ENCODE data around the gene STN1. TPM values are rescaled to one million over a fixed set of nuclear protein-coding genes. Genes with fewer than 3 reads are reported as not detected.

STN1 gene
- total and polyA plus RNA-seq, 2 donors (not counting 1 experiment from before 2014, with no cell fraction given) = 21.7 to 36.5 TPM

- Histone ChIP-seq H2AFZ (ENCODE audit: low read length) (no peak overlapping the region), H3K4me1 (ENCODE audit: control insufficient read depth, extremely low read depth, insufficient read depth, low read length) (peaks cover 9% of the 10 kb centered on the region), H3K36me3 (ENCODE audit: control insufficient read depth, insufficient read depth, low read length) (no peaks in the 10 kb centered on the region), H3K27me3 (ENCODE audit: control insufficient read depth, insufficient read depth, low read length) (no peaks in the 10 kb centered on the region), H3K79me2 (ENCODE audit: control insufficient read depth, insufficient read depth, low read length) (peaks cover 8% of the 10 kb centered on the region), H3K9ac (ENCODE audit: insufficient read depth, low read length) (no peak overlapping the region), H3K9me3 (ENCODE audit: control insufficient read depth, insufficient read depth, low read depth, low read length) (no peaks in the 10 kb centered on the region), H3K27ac (ENCODE audit: insufficient read depth, low read length) (no peak overlapping the region), H4K20me1 (ENCODE audit: control insufficient read depth, extremely low read depth, insufficient read depth, low read length) (no peaks in the 10 kb centered on the region), H3K4me3 (replicated peaks in 1 of 4; ENCODE audit: control extremely low read depth in 1 of 4, insufficient read depth in 1 of 4, low read depth in 3 of 4, low read length in 4 of 4) (no peak overlapping the region), H3K4me2 (ENCODE audit: extremely low read depth, insufficient read depth, low read length) (no peak overlapping the region)
- no peak for DNase-seq (ENCODE audit: low read depth in 2 of 2)
- no peak for TF ChIP-seq EZH2 (IDR thresholded peaks at IDR 0.05; ENCODE audit: low read length, missing control alignments)
Measured at GRCh38 chr10:103834436-103835095, 83.4 kb downstream of the STN1 start.

GRCh38 chr10:103833731-103834365 is 84.1 kb downstream of the STN1 start:
- H3K27ac ChIP-seq (ENCODE audit: insufficient read depth, low read length) = no peak overlapping the region
- no peaks in the 10 kb centered on the region for H3K27me3 ChIP-seq (ENCODE audit: control insufficient read depth, insufficient read depth, low read length)
- no peak overlapping the region for H3K4me2 ChIP-seq (ENCODE audit: extremely low read depth, insufficient read depth, low read length)
- no peak overlapping the region for H3K9ac ChIP-seq (ENCODE audit: insufficient read depth, low read length)
- no peaks in the 10 kb centered on the region for H3K9me3 ChIP-seq (ENCODE audit: control insufficient read depth, insufficient read depth, low read depth, low read length)
- no peak overlapping the region for H3K4me3 ChIP-seq (replicated peaks in 1 of 4; ENCODE audit: control extremely low read depth in 1 of 4, insufficient read depth in 1 of 4, low read depth in 3 of 4, low read length in 4 of 4)
- TF ChIP-seq CTCF (conservative IDR thresholded peaks at IDR 0.05 in 1 of 2, IDR thresholded peaks at IDR 0.05 in 1 of 2; ENCODE audit: low read depth in 1 of 2, low read length in 2 of 2) (no peak), EZH2 (IDR thresholded peaks at IDR 0.05; ENCODE audit: low read length, missing control alignments) (no peak)
- H3K79me2 ChIP-seq (ENCODE audit: control insufficient read depth, insufficient read depth, low read length) = peaks cover 8% of the 10 kb centered on the region
- peak in 1 of 2 donors; percentile 50 for DNase-seq (ENCODE audit: low read depth in 2 of 2)
- H3K36me3 ChIP-seq (ENCODE audit: control insufficient read depth, insufficient read depth, low read length) = no peaks in the 10 kb centered on the region
- no peaks in the 10 kb centered on the region for H4K20me1 ChIP-seq (ENCODE audit: control insufficient read depth, extremely low read depth, insufficient read depth, low read length)
- H2AFZ ChIP-seq (ENCODE audit: low read length) = no peak overlapping the region
- H3K4me1 ChIP-seq (ENCODE audit: control insufficient read depth, extremely low read depth, insufficient read depth, low read length) = peaks cover 7% of the 10 kb centered on the region

- DNase-seq (ENCODE audit: low read depth in 2 of 2) = no peak
- TF ChIP-seq EZH2 (IDR thresholded peaks at IDR 0.05; ENCODE audit: low read length, missing control alignments) = no peak
- no peak for TF ChIP-seq CTCF (conservative IDR thresholded peaks at IDR 0.05 in 1 of 2, IDR thresholded peaks at IDR 0.05 in 1 of 2; ENCODE audit: low read depth in 1 of 2, low read length in 2 of 2)
Measured at GRCh38 chr10:103832806-103833205, 85.2 kb downstream of the STN1 start.

More at GRCh38 chr10:103832806-103833205, 85.2 kb downstream of the STN1 start:
- no peak overlapping the region for H3K4me2 ChIP-seq (ENCODE audit: extremely low read depth, insufficient read depth, low read length)
- H3K79me2 ChIP-seq (ENCODE audit: control insufficient read depth, insufficient read depth, low read length) = peaks cover under 1% of the 10 kb centered on the region
- H3K27ac ChIP-seq (ENCODE audit: insufficient read depth, low read length) = no peak overlapping the region
- H3K4me1 ChIP-seq (ENCODE audit: control insufficient read depth, extremely low read depth, insufficient read depth, low read length) = peaks cover 5% of the 10 kb centered on the region
- H3K36me3 ChIP-seq (ENCODE audit: control insufficient read depth, insufficient read depth, low read length) = no peaks in the 10 kb centered on the region
- H3K4me3 ChIP-seq (replicated peaks in 1 of 4; ENCODE audit: control extremely low read depth in 1 of 4, insufficient read depth in 1 of 4, low read depth in 3 of 4, low read length in 4 of 4) = no peak overlapping the region
- no peaks in the 10 kb centered on the region for H3K27me3 ChIP-seq (ENCODE audit: control insufficient read depth, insufficient read depth, low read length)
- H2AFZ ChIP-seq (ENCODE audit: low read length) = no peak overlapping the region
- no peaks in the 10 kb centered on the region for H3K9me3 ChIP-seq (ENCODE audit: control insufficient read depth, insufficient read depth, low read depth, low read length)
- no peaks in the 10 kb centered on the region for H4K20me1 ChIP-seq (ENCODE audit: control insufficient read depth, extremely low read depth, insufficient read depth, low read length)
- H3K9ac ChIP-seq (ENCODE audit: insufficient read depth, low read length) = no peak overlapping the region

Other genes starting within 250 kb of the STN1 start
- gene SH3PXD2A, start 62.6 kb downstream of the STN1 start, total RNA-seq = 26.2 and 33.2 TPM in 2 replicates
- gene SH3PXD2A, start 62.6 kb downstream of the STN1 start, polyA plus RNA-seq = 20.2 and 25.5 TPM in 2 replicates
- gene SLK, start 49.0 kb upstream of the STN1 start, total RNA-seq = 58.0 and 63.1 TPM in 2 replicates
- 18.2 and 18.4 TPM in 2 replicates for gene SLK, start 49.0 kb upstream of the STN1 start, polyA plus RNA-seq
- under 0.01 TPM in 1 of 2 replicates, not detected in the other for gene COL17A1, start 167.7 kb upstream of the STN1 start, total RNA-seq
- 0.12 and 0.18 TPM in 2 replicates for gene COL17A1, start 167.7 kb upstream of the STN1 start, polyA plus RNA-seq
- gene SFR1, start 204.0 kb upstream of the STN1 start, total RNA-seq = 5.4 and 6.2 TPM in 2 replicates
- gene SFR1, start 204.0 kb upstream of the STN1 start, polyA plus RNA-seq = 5.2 and 6.9 TPM in 2 replicates